B cell (primary cell): ENCODE data around the gene SLC4A2. TPM values are rescaled to one million over a fixed set of nuclear protein-coding genes. Genes with fewer than 3 reads are reported as not detected.

ENCODE experiments used
- ATAC-seq: fragments of 200-7000 bp; cut with Tn5 transposase; one replicate; pipeline ENCODE4 v1.10.0; 2021; ENCODE audit warnings: low read depth, mild to moderate bottlenecking, moderate number of reproducible peaks, moderate library complexity
- CTCF ChIA-PET: fragments of 350-600 bp; sonication (Branson Sonifier 250); formaldehyde crosslinking; loops from one replicate; lab custom pipeline; 2021; ENCODE audit warnings: antibody characterized with exemption, inconsistent platforms; lab: Charles Lee
- POLR2A ChIA-PET: fragments of 350-600 bp; sonication (Branson Sonifier 250); formaldehyde crosslinking; loops from one replicate; lab custom pipeline; 2021; ENCODE audit warnings: antibody characterized with exemption; lab: Charles Lee
- DNase-seq: peaks from one replicate; pipeline ENCODE4 v3.0.0; 2013
- H2AFZ ChIP-seq: 2 replicates; pipeline ENCODE4 v1.6.1; 2012; ENCODE audit warnings: mild to moderate bottlenecking, low read depth, low read length; ENCODE audit not compliant: insufficient read depth, poor library complexity, severe bottlenecking
- H3K27ac ChIP-seq, 2 donors: 1 replicate in 1 of 2; 2 replicates in 1 of 2; pipeline ENCODE4 v1.5.1; 2012 to 2013; ENCODE audit warnings: low read length in 2 of 2, mild to moderate bottlenecking in 2 of 2, moderate library complexity in 1 of 2
- H3K27me3 ChIP-seq, 4 experiments: fragments of 200-600 bp in 1 of 4; sonication (generic) in 1 of 4; replicated peaks in 1 of 4; 1 replicate in 2 of 4; 2 replicates in 2 of 4; pipeline versions ENCODE4 v1.6.1 to v1.7.0; 2013 to 2016; ENCODE audit warnings: low read length in 3 of 4, mild to moderate bottlenecking in 2 of 4, mixed read lengths in 1 of 4, moderate library complexity in 1 of 4; ENCODE audit not compliant: insufficient read depth in 4 of 4, control insufficient read depth in 3 of 4; ENCODE audit errors: control extremely low read depth in 1 of 4
- H3K36me3 ChIP-seq, 2 experiments: replicated peaks in 1 of 2; 1 replicate in 1 of 2; 2 replicates in 1 of 2; pipeline versions ENCODE4 v1.6.1 to v1.7.1; 2013; ENCODE audit warnings: low read length in 1 of 2; ENCODE audit not compliant: insufficient read depth in 2 of 2, control insufficient read depth in 1 of 2; ENCODE audit errors: control extremely low read depth in 1 of 2, extremely low read depth in 1 of 2
- H3K4me1 ChIP-seq, 2 donors: fragments of 200-600 bp in 1 of 2; sonication (generic) in 1 of 2; 1 replicate in 1 of 2; 2 replicates in 1 of 2; pipeline versions ENCODE4 v1.5.1 to v1.6.1; 2013 to 2017; ENCODE audit warnings: low read length in 2 of 2; ENCODE audit not compliant: control insufficient read depth in 2 of 2, insufficient read depth in 2 of 2
- H3K4me2 ChIP-seq: replicated peaks from 2 replicates; pipeline ENCODE3; 2012; ENCODE audit warnings: mild to moderate bottlenecking, low read depth, low read length; ENCODE audit not compliant: poor library complexity, severe bottlenecking
- H3K4me3 ChIP-seq, 5 experiments: fragments of 200-600 bp in 1 of 5; sonication (generic) in 1 of 5; 1 replicate in 3 of 5; 2 replicates in 2 of 5; pipeline versions ENCODE4 v1.5.1 to v1.7.0; 2011 to 2016; ENCODE audit warnings: low read length in 4 of 5, mild to moderate bottlenecking in 4 of 5, low read depth in 2 of 5, control low read depth in 1 of 5, moderate library complexity in 1 of 5; ENCODE audit not compliant: insufficient read depth in 1 of 5; ENCODE audit errors: control extremely low read depth in 1 of 5, extremely low read depth in 1 of 5
- H3K79me2 ChIP-seq: fragments of 200-600 bp; sonication (generic); one replicate; pipeline ENCODE4 v1.6.0; 2016; ENCODE audit warnings: low read length; ENCODE audit not compliant: control insufficient read depth, insufficient read depth
- H3K9ac ChIP-seq: fragments of 200-600 bp; sonication (generic); 2 replicates; pipeline ENCODE4 v1.6.1; 2017; ENCODE audit warnings: mild to moderate bottlenecking, low read length, moderate library complexity
- H3K9me3 ChIP-seq, 3 donors: one replicate each; pipeline versions ENCODE4 v1.6.1 to v1.7.1; 2013; ENCODE audit warnings: low read length in 2 of 3; ENCODE audit not compliant: control insufficient read depth in 2 of 3, insufficient read depth in 1 of 3; ENCODE audit errors: control extremely low read depth in 1 of 3
- H4K20me1 ChIP-seq: 2 replicates; pipeline ENCODE4 v1.6.0; 2012; ENCODE audit warnings: mild to moderate bottlenecking, low read length; ENCODE audit not compliant: insufficient read depth, control insufficient read depth, poor library complexity, severe bottlenecking
- H3K27ac Mint-ChIP-seq: one replicate; pipeline ENCODE4 v1.8.0; 2021; ENCODE audit warnings: mixed read lengths
- H3K27me3 Mint-ChIP-seq: one replicate; pipeline ENCODE4 v1.8.0; 2021; ENCODE audit warnings: mixed read lengths
- H3K4me1 Mint-ChIP-seq: one replicate; pipeline ENCODE4 v1.8.0; 2021; ENCODE audit warnings: mixed read lengths
- H3K4me3 Mint-ChIP-seq: one replicate; pipeline ENCODE4 v1.8.0; 2021; ENCODE audit warnings: mixed read lengths
- H3K9me3 Mint-ChIP-seq: one replicate; pipeline ENCODE4 v1.8.0; 2022; ENCODE audit warnings: mixed read lengths; ENCODE audit not compliant: insufficient read depth
- EZH2 ChIP-seq: IDR thresholded peaks from 2 replicates; pipeline ENCODE4 v1.6.1; 2012; ENCODE audit warnings: borderline replicate concordance, low read depth, mild to moderate bottlenecking, moderate library complexity, low read length; ENCODE audit not compliant: insufficient read depth, poor library complexity, severe bottlenecking
- WGBS: methylation state at CpG from one replicate; pipeline ENCODE4 v1.1.5; 2013; ENCODE audit warnings: missing lambda C conversion rate; ENCODE audit not compliant: insufficient coverage; 5-methylcytosine and 5-hydroxymethylcytosine counted together
- intact Hi-C: fragments of 100-400 bp; cut with micrococcal nuclease; formaldehyde crosslinking; loops from one replicate; pipeline ENCODE4 v1.10.0; 2022
- polyA plus RNA-seq: library from polyadenylated mRNA; depleted of rRNA; stranded (reverse); fragments of >200 nt; gene quantifications from 2 replicates; pipeline ENCODE4 v1.2.3, GENCODE V29; 2012
- total RNA-seq, 2 donors: library from RNA; stranded (reverse); fragments of 120-200 nt in 1 of 2; gene quantifications; 1 replicate in 1 of 2; 2 replicates in 1 of 2; pipeline versions ENCODE4 v1.2.3 to v1.2.4, GENCODE V29; 2013 to 2022
- TF ChIP-seq, protein P1 (sequence below): fragments of 200-600 bp; IDR thresholded peaks from one replicate; pipeline ENCODE4 v1.8.0; 2022; ENCODE audit warnings: antibody characterized with exemption, mild to moderate bottlenecking

The SLC4A2 gene
- total and polyA plus RNA-seq, 2 donors (not counting 1 experiment from before 2014, with no cell fraction given), result 82.8 to 113 TPM

DNA sequence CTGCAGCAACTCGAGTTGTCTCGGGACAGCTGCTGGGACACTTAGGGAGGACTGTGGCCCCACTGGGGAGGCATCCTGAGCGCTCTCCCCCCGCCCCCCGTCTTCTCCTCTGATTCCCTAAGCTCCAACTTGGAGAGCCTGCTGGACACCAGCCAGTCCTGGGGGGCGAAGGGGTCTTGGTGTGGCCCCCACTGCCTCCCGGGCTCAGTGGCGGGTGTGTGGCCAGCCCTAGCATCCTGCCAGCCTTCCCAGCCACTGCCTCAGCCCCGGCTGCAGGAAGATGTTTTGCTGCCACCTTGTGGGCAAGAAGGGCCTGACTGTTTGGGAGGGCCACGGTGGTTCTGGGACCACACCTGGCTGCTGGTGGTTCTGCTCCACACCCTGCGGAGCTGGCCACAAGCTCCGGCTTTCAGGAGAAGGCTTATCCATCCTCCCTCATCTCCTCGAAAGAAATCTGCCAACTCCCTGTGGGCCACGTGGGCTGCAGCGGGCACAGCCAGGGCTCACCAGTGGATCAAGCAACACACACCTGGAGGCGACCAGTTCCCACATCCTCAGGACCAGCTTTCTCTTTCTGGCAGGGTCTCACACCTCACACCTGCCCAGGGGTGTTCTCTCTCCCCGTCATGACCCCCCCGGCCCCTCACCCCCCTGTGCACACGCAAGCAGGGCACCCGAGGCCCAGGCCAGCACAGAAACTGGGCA, 51.7 kb downstream of the SLC4A2 start:
- POLR2A ChIA-PET, result interaction anchor here (0.5 kb wide), 1 partner anchor 1350 kb away, joined by 9 read pairs; no protein-coding TSS in a partner anchor
- CTCF ChIA-PET, result interaction anchor here (0.6 to 6.9 kb wide), 32 partner anchors 8 to 826 kb away, joined by 3 to 44 read pairs (median 3); partner anchors contain the start of gene ABCB8

More for the DNA sequence above, 51.7 kb downstream of the SLC4A2 start:
- WGBS, result 45% methylated on average over 20 of the region's 20 CpGs
- TF ChIP-seq, protein P1, sequence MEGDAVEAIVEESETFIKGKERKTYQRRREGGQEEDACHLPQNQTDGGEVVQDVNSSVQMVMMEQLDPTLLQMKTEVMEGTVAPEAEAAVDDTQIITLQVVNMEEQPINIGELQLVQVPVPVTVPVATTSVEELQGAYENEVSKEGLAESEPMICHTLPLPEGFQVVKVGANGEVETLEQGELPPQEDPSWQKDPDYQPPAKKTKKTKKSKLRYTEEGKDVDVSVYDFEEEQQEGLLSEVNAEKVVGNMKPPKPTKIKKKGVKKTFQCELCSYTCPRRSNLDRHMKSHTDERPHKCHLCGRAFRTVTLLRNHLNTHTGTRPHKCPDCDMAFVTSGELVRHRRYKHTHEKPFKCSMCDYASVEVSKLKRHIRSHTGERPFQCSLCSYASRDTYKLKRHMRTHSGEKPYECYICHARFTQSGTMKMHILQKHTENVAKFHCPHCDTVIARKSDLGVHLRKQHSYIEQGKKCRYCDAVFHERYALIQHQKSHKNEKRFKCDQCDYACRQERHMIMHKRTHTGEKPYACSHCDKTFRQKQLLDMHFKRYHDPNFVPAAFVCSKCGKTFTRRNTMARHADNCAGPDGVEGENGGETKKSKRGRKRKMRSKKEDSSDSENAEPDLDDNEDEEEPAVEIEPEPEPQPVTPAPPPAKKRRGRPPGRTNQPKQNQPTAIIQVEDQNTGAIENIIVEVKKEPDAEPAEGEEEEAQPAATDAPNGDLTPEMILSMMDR, result peak; percentile 93
- TF ChIP-seq EZH2, result no peak
- Histone ChIP-seq H4K20me1 (peaks cover 6% of the 10 kb centered on the region), H3K27me3 (peaks cover 0 to 27% (median 8%) of the 10 kb centered on the region in 4 experiments), H3K4me3 (no peak overlapping the region), H2AFZ (no peak overlapping the region), H3K27ac (no peak overlapping the region), H3K4me2 (no peak overlapping the region), H3K4me1 (peaks cover 0 to 6% of the 10 kb centered on the region in 2 donors), H3K9me3 (no peaks in the 10 kb centered on the region), H3K9ac (no peak overlapping the region), H3K79me2 (no peaks in the 10 kb centered on the region), H3K36me3 (no peaks in the 10 kb centered on the region)
- Mint-ChIP-seq H3K27me3 (peaks cover 20% of the 10 kb centered on the region), H3K4me3 (no peak overlapping the region), H3K9me3 (no peaks in the 10 kb centered on the region), H3K27ac (no peak overlapping the region), H3K4me1 (peaks cover 2% of the 10 kb centered on the region)
- ATAC-seq (peak; percentile 83), DNase-seq (peak; percentile 80)
- intact Hi-C loops, result loop anchor here (1.0 kb wide), 3 partner anchors 24 to 98 kb away; no protein-coding TSS in a partner anchor
